HG03095 (cell line): ENCODE measurements around the gene ELAVL4.
"Not testable (repeated sequence)": the region's sequence is repeated elsewhere in the genome, so short reads cannot be mapped to it uniquely, and the experiment has no call there.

Experiments
- ATAC-seq: cut with Tn5 transposase; IDR thresholded peaks from one replicate; pipeline ENCODE4 v1.9.1; 2021; ENCODE audit warnings: moderate library complexity; ENCODE audit not compliant: unreplicated experiment

ELAVL4 gene

GRCh38 chr1:50123071-50123470, 14.4 kb downstream of the ELAVL4 start:
- no peak for ATAC-seq

DNA sequence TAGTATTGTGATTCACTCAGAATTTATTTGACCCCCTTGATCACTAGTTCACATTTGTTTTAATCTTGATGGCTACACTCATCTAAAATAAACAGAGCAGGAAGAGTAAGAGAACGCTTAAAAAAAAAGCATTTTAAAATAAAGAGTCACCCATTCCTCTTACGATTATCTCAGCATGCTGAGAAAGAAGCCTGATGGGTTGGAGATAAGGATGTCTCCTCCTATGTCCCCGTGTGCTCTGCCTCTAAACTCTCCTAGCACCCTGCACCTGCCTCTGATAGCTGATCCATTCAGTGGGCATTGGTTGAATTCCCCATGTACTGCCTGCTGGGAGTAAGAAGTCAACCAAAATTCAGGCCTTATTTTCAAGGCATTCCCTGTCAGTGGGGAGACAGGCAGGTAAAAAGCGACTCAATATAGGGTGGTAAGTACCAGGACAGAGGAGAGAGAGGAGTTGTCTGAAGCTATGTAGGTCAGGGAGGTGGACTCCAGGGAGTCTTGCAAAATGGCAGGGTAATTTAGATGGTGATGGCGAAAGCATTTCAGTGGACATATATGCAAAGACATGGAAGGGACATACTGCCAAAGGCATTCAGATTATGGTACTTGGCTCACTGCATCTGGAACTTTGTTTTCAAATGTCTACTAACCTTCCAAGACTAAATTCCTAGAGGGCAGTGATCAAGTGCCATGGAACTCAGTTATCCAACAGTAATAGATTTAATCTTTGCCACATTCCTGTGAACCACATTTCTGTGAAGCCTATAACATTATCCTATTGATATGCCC, 18.4 kb downstream of the ELAVL4 start:
- no peak for ATAC-seq

DNA sequence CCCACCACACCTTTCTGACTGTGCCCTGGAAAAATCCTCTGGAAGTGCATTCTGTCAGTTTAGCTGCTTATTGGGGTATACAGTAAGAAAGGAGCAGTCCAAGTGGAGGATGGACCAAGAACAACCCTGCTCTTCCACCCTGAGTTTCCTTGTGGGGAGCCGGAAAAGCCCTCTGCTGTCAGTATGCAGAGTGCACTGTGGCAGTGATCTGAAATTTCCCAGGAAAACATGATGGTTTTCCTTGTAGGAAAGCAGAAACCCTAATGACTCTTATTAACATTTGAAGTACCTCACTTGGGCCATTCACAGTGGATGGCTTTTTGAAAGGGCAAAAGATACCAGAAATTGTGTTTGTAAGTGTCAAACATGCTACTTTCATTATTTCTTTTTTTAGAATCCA, 20.5 kb downstream of the ELAVL4 start:
- ATAC-seq = no peak

GRCh38 chr1:50132347-50132894, 23.7 kb downstream of the ELAVL4 start:
- ATAC-seq = no peak

DNA sequence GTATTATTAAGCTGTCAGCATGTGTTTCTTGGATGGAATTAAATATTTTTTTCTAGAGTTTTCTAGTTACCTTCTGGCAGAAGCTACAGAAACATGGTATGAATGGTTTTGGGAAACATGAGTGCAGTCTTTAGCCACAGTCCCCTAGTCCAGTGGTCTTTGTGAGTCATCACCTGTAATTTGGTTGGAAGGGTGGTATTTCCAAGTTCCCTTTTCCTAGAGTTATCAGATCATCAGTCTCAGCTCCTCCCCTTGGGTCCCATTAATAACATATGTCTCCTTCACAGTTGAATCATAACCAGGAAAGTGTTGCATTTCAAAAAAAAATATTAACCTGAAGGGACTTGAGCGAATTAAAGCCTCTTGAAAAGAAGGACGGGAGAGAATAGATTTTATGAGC, 27.0 kb downstream of the ELAVL4 start:
- ATAC-seq = no peak

DNA sequence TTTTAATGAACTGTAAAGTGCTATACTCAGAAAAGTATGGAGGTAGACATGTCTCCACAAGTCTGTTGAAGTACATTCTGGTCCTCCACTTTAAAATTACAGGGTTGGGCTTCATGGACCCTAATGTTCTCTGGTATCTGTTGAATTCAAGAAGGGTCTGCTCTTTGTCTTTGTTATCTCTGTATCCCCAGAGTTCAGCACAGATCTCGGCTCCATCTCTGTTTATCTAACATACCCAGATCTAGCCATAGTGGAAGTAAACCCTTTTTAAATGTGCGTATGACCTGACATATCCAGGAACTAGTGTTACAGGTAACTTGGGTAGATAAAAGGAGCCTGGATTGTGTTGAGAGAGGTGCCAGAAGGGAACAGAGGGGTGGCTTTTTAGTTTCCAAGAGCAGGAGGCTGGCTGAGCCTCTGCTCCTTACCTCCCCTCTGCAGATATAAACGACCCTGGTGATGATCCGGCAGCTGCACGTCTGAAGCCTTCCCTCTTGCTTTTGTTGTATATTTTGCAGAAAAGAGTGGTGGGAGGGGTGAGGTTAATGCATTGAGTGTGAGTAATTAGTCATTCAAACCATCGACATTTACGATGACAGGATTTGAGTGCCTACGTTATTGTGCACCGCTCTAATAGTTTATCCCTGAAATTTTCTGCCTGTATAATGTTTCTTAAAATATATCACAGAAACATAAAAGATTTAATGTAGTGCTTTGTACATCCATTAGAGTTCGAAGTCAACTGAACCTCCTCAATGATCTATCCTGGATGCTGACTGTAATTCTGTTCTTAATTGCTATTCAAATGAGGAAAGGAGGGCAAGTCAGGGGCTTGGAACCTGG, 30.8 kb downstream of the ELAVL4 start:
- no peak for ATAC-seq

DNA sequence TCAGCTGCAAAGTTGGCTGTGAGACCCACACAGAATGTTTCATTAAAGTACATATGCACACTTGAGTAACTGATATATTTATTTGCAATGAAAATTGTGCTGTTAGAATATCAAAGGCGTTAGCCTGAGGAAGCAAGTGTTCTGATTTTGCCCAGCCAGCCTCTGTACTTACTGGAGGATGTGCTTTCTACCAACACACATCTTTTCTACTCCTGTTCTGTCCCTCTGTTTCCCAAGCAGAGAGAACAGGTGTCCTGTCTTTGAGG, 31.4 kb downstream of the ELAVL4 start:
- ATAC-seq = no peak

DNA sequence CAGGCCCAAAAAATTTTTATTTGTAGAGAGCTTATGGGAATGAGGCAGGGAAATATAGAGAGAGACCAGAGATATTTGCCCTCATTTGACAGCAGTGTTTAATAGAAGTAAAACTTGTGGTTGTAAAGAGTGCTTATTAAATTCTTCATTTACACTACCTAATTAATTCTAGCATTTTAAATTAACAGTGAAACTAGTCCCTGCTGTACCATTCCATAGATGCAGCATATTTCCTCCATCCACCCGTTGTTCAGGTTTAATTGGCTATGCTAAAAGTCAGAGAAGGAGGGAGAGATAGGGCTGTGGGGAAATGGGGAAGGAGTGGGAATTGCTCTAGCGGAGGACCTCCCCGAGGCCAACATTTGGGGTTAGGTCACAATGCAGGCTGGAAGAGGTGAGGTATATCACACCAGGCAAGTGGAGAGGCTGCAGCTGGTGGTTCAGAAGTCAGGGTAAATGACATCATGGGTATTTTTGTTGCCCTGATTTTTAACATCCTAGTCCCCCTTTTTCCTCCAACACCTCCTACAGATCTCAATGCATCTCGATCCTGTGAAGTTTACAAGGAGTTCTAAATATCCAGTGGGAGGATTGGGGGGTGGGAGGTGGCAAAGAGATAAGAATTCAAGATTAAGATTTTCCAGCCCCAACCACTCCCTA, 38.6 kb downstream of the ELAVL4 start:
- ATAC-seq = no peak

DNA sequence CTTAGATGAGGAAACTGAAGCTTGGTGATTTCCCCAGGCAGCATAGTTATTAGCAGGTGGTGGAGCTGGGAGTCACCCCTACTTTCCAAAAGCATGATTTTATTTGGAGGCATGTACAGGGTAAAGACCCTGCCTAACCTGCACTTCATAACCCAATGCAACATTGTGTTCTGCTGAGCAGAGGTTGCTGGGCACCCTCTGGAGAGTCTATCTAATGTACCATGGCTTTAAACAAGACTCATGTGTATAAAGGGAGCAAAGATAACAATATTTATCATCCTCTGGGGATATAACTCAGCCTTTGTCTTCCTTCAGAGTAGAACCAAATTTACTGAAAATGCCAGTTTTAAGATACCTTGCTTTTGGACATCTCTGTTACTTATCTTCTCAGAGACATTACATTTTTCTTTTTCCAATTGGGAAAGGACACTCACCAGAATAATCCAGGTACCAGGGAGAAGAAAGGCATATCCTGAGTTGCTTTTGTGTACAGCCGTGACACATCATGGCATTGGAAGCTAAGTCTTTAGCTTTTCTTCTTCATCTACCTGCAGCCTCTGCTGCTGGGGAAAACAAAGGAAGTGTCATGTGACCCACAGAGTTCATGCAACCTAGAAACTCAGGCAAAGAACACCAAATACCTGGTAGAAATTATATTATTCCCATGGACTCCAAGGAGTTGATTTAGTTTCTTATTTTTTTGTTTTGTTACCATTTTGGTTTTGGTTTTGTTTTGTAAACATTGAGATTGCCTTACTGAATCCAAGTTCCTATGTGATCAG, 39.6 kb downstream of the ELAVL4 start:
- ATAC-seq = no peak

DNA sequence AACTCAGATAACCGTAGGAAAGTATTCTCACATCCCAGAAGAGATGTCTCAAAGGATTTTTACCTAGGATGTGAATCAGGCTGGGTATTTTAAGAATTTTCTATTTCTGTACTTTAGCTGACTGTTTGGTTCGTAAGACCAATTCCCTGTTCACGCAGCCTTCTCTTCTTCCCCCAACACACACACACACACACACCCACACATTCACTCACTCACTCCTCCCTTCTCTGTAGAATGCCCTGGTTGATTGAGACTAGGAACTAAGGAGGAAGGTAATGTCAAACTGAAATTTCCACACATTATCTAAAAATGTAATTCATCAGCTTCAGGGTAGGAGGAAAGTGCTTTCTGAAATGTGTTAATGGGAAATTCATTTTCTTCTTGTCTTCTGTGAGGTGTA, 43.5 kb downstream of the ELAVL4 start:
- no peak for ATAC-seq

- no peak for ATAC-seq
Observed at GRCh38 chr1:50155541-50155940, 46.8 kb downstream of the ELAVL4 start.

DNA sequence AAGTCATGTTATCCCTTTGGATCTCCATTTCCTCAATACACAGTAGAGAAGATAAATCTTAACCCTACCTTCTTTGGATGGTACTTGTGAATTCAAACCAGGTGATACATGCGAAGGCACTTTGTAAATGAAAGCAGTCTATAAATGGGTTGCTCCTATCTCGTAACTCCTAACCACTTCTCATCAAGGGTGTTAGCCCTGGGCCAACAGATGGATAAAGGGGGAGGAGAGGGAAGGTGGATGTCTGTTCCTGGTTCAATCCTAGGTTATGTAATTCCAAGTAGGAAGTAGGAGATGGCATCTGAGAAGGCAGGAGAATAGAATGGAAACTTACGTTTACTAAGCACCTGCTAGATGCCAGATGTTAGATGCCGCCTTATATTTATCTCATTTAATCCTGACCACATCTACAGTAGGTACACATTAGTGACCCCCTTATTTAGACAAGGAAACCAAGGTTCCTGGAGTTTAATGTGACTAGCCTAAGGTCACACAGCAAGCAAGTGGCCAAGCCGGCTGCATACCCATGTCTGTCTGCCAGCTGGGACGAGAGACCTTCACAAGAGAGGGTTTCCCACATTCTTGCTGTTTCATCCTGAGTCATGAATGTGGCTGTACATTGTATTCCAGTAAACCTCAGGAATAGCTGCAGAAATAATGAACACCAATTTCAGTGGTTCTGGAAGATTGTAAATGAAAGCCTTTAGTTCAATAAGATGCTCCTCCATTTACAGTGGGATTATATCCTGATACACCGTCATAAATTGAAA, 47.7 kb downstream of the ELAVL4 start:
- ATAC-seq = no peak

- ATAC-seq = no peak
Observed at GRCh38 chr1:50157306-50157941, 48.7 kb downstream of the ELAVL4 start.

- no peak for ATAC-seq
Observed at GRCh38 chr1:50158421-50158820, 49.7 kb downstream of the ELAVL4 start.

- no peak for ATAC-seq
Observed at GRCh38 chr1:50163680-50164079, 55.0 kb downstream of the ELAVL4 start.

DNA sequence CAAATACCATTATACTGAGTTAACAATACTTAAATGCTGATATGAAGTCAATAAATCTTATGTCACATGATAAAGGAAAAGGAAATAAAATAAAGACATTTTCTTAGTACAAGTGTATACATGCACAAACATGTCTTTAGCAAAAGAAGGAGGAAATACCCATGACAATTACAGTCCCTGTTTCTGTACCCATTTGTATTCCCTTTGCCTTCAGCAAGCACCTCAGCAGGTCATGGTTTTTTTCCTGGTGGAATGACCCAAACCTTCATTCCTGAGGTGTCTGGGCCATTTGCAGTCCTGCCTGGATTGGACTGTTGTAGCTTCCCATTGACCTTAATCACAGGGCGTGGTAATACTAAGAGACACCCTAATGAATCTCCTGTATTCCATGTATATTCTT, 57.6 kb downstream of the ELAVL4 start:
- ATAC-seq = not testable (repeated sequence)

DNA sequence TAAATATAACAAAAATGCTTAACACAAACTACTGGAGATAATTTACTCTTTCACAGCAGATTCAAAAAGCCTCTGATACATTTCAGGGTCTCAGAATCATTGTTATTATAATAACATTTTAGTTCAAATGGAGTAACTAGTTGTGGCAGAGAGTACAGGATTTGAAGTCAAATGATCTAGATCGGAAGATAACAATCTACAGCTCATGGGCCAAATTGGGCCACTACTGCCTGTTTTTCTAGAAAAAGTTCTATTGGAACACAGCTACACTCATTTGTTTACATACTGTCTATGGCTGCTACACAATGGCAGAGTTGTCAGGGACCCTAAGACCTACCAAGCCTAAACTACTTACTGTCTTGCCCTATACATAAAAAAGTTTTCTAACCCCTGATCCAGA, 63.6 kb downstream of the ELAVL4 start:
- ATAC-seq = no peak

DNA sequence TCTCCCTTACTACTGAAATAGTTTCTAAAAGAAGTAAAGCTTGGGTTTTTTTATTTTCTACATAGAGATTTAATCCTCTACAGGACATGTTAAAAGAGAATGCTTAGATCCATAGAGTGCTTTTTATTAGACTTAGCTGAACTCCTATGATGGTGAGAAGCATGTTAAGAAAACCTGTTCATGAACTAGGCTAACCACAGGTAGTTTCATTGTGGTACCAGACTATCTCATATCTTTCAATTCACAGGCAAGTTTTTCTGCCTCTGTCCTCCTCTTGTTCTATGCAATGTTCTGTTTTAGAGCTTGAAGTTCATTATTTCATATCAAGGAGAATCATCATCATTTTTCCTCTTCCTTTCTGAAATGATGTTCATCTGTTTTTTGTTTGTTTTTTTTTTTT, 65.4 kb downstream of the ELAVL4 start:
- no peak for ATAC-seq

DNA sequence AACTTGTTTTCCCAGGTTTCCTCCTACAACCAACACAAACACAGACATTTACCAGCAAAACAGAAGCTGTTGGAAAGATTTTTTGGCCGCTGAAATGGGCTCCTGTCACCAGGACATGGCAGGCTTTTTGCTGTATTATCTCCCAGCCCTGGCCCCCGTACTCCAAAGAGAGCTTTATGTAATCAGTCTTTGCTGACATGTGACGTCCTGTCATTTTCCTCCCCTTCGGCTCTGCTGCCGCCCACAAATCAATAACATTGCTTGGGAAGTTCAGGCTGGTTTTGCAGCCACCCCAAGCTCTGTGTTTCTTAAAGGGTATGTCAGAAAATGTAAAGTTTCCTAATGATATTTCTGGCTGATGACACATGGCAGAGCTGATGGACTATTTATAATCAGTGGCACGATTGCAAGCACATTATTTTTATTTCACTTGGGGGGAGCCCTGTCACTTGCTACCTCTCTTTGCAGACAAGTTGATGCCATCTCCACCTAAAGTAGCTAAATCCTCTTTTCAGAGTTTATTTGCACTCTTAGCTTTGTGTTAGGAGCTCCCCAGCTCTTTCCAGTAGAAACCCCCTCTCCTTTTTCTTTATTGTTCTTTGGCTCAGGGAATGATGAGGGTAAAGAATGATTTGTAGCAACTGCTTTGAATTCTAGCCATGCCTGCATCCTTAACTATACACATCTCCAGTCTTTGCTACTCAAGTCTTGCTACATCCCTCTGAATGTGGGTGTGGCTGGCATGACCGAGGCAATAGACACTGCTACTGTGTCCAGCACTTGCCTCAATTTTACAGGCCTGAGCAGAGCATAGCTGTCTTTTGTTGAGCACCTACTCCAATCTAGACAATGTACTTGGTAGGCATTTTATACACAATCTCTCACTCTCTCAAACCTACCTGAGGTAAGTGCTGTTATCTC, 67.3 kb downstream of the ELAVL4 start:
- ATAC-seq = no peak
